SIG-M5 (cell line): ENCODE measurements around the gene ABCB9.
A peak's percentile ranks its signal among the peaks of the same experiment; 100 is the strongest.
"Not testable (repeated sequence)": the region's sequence is repeated elsewhere in the genome, so short reads cannot be mapped to it uniquely, and the experiment has no call there.

ENCODE experiments used
- DNase-seq: peaks from one replicate; lab custom pipeline; 2025; lab: John Stamatoyannopoulos, UW

The ABCB9 gene

DNA sequence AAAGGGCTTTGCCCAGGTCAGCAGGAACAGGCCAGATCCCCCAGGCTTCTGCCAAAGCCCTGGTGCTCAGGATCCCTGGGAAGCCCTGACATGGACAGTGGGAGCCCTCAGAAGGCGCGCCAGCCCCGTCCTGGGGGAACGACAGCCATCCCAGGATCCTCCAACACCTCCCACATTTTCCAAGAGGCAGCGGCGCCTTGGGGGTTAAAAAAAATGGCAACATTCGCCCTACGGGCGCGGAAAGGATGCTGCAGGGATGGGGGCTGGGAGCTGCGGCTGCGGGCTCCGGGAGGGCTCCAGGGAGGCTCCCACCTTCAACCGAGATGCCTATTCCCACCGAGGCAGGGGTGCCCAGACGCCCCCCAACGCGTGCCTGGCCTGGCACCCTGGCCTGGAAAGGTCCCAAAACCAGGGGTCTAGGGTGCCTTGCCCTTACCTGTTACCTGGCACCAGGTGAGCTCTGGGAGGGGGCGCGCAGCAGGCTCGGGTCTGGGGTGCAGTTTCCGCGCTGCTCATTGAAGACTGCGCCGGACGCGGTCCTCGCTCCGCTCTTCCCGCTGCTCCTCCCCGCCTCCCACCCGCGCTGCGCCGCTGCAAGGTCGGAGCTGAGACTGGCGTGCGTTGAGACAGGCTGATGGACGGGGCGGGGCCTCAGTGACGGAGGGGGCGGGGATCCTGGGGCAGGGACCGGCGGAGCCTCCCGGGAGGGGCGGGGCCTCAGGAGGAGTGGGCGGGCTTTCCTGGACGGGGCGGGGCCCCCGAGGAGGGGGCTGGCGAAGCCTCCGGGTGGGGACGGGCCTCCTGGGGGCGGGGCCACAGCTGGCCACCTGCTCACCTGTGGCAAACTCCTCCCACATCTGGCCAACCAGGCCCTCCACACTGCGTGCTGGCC lies at the start of gene ABCB9:
ABCB9 (minus strand) TSS at position 613 of the 892 bp plus-strand sequence. CDS start 6,228 bp downstream, outside the sequence.
- DNase-seq, result peak; percentile 21

DNA sequence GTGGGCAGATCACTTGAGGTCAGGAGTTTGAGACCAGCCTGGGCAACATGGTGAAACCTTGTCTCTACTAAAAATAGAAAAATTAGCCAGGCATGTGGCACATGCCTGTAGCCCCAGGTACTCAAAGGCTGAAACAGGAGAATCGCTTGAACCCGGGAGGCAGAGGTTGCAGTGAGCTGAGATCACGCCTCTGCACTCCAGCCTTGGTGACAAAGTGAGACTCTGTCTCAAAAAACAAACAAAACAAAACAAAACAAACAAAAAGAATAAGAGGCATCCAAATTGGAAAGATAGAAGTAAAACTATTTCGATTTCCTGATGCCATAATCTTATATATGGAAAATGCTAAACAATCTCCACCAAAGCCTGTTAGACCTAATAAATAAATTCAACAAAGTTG lies 48.2 kb upstream of the ABCB9 start:
- not testable (repeated sequence) for DNase-seq

DNA sequence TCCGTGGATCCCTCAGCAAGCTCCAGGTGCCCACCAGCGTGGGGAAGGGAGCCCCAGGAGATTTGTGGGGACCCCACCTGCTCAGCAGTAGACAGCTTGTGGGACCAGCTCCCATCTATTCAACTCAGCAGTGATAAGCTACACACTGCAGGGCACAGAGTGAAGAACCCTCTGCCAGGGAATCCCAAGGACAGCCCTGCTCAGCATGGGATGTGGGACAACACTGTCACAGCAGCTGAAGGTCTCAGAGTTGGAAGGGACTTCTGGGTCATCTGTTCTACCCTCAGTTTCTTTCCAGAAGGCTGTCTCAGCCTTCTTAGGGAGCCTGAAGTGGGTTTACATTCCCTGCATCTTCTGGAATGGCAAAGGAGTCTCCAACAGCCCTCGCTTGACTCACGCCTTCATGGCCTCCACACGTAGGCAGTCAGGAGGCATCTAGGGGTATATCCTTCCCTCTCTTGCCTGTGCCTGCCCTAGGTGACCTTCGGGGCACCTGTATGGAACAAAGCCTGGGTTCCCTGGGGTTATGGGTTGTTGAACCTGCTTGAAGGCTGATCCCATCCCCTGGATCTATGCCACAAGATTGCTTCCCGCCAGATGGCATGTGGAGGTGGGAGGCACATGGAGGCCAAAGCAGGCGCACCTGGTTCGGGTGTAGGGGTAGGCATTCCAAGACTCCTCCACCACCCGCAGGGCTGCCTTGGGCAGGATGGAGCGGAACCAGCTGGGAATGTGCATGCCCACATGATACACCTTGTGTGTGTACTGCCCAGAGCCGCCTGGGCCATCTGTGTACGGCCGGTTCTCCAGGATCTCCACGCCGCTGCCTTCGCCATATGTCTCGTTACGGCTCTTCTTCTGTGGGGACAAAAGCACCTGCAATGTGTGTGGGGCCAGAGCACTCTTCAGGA lies 47.2 kb upstream of the ABCB9 start:
- DNase-seq, result no peak

DNA sequence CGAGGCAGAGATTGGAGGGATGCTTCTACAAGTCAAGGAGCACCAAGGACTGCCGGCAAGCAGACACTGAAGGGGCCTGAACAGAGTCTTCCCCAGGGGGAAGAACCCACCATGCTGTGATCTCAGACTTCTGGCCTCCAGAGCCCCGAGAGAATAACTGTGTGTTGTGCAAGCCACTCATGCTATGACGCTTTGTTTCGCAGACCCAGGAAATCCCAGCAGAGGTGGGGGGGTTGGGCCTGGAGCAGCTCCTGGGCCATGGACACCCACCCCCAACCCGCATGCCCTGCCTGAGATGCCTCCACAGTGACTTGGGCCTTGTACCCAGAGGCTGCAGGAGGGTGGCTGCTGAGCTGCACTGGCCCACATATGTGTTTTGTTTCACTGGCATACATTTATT lies 45.4 kb upstream of the ABCB9 start:
- no peak for DNase-seq

DNA sequence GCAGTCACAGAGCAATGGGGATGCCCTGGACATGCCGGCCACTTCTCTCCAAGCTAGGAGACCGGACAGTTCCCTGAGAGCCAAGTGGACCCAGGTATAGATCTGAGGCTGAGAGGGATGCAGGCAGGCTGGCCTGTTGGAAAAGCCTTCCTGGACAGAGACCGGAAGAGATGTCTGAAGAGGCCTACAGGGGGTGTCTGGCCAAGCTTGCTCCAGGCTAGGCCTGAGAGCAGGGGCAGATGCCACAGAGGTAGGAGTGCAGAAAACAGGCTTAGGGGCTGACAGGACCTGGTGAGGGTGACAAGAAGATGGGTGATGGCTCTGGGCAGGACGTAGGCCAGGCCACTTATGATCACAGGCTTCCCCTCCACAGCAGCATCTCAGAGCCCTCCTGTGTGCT lies 44.4 kb upstream of the ABCB9 start:
- DNase-seq, result no peak

DNA sequence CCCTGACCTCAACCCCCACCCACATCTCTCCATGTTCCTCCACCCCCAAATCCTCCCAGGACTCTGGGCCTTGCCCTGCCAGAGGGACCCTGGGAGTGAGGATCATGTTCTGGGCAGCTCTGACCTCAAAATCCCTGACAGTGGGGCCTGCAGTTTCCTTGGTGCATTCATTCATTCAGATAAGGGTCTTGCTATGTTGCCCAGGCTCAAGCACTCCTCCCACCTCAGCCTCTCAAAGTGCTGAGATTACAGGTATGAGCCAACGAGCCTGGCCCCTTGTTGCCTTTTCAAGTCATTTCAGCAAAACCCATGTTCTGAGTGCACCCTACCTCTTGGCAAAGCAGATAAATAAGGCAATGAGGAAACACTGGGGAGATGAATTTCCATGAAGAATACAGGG lies 43.8 kb upstream of the ABCB9 start:
- DNase-seq, result no peak

DNA sequence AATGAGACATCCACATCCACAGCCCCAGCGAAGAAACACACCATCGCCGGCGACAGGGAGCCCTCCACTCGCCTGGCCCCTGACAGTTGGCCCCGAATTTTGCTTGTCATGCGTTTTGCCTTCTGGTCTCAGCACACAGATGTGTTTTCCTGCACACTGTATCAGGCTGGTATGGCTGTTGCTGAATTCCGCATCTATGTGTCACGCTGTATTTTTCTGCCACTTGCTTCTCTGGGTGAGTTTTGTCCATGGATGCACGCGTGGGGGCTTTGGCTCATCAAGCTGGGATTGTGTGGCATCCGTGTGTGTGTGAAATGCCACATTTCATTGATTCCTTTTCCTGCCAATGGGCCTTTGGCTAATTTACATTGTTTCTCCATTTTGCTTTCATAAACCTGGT lies 40.7 kb upstream of the ABCB9 start:
- no peak for DNase-seq

DNA sequence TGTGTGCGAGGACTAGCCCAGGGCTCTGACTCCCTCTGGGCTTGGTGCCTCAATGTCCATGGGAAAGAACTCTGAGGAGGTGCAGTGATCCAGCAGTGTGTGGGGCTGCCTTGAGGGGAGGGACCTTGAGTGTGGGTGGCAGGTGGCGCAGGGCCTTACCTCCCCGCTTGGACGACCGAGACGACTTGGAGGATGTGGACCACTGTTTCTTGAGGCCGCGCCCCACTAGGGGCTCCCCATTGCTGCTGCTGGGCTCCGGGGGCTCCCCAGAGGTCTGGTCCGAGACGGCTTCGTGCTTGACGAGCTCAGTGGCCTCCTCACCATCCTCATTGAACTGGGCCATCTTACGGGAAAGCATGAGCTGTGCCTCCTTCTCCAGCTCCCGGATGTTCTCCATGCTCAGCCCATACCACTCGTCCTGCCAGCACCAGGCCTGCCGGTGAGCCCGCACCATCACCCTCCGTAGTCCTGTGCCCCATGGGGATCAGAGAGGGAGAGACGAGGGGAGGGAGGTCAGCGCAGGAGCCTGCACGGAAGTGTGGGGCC lies 38.9 kb upstream of the ABCB9 start:
- no peak for DNase-seq

DNA sequence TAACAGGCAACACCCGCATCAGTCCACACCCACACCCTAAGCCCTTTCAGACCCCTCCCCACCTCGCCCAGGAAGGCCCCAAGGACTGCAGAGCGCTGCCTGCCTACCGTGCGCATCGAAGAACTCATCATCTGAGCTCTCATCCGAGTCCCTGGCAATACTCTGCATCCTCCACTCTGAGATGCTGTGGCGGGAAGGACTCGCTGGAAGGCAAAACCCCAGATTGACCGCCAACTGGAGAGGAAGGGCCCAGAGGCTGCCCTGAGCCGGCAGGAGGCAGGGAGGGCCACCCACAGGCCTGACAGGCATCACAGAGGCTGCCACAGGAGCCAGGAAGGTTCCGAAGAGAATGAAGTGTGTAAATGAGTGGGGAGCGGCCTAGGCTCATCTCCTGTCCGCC lies 38.0 kb upstream of the ABCB9 start:
- DNase-seq, result no peak

DNA sequence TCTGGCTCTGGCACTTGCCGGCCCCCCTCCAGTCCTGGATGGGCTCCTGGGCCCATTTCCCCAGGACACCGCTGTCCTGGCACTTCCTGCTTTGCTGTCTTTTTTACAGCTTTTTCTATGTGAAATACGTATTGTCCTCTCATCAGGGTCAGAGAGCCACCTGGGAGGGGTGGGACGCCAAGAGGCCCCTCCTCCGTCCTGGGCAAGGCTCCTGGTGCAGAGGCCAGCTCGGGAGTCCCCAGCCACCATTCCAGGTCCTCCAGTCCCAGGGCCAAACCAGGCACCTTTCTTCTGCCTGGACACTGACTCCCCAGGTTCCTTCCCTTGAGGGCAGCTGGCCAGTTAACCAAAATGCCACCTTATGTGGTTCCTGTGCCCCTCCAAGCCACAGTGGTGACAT lies 37.0 kb upstream of the ABCB9 start:
- DNase-seq, result no peak

DNA sequence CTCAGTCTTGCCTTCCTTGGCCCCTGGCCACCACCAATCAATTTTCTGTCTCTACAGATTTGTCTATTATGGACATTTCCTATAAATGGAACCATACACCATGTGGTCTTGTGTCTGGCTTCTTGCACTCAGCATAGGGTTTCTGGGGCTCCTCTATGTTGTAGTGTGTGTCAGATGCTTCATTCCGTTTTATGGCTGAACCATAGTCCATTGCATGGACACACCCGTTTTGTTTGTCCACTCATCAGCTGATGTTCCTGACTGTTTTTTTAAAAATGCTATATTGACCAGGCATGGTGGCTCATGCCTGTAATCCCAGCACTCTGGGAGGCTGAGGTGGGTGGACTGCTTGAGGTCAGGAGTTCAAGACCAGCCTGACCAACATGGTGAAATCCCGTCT lies 35.2 kb upstream of the ABCB9 start:
- DNase-seq, result no peak

DNA sequence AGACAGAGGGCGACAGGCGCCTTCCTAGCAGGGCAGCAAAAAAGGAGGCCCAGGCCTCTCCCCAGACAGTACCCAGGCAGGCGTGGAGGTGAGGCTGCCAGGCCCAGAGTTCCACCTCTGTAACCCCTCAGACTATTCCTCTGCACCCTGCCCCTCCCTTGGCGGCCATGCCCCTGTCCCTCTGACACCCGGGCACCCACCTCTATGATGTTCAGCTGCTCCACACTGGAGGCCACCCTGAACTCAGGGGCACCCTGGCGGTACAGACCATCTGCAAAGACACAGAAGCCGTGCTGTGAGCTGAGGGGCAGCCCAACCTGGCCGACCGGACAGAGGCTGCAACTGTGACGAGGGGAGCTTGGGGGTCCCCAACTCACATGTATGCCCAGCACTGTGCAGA lies 34.3 kb upstream of the ABCB9 start:
- no peak for DNase-seq

DNA sequence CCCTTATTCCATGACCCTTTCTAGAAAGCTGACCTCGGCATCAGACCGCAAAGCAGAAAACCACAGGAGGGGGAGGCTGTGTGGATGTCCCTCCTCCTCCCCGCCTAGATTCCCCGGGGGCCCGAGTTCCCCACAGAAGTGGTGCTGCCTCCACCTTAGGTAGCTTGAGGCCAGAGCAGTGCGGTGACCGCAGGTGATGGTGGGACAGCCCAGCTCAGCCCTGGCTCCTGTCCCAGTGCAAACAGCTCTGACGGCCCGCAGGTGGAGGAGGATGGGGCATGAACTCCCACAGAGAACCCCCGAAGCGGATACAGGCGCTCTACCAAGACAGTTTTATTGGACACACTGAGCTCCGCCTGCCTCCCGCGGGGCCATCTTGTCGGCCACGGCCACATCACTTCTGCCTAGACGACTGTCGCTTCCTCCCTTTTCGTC lies 33.7 kb upstream of the ABCB9 start:
- DNase-seq, result no peak

DNA sequence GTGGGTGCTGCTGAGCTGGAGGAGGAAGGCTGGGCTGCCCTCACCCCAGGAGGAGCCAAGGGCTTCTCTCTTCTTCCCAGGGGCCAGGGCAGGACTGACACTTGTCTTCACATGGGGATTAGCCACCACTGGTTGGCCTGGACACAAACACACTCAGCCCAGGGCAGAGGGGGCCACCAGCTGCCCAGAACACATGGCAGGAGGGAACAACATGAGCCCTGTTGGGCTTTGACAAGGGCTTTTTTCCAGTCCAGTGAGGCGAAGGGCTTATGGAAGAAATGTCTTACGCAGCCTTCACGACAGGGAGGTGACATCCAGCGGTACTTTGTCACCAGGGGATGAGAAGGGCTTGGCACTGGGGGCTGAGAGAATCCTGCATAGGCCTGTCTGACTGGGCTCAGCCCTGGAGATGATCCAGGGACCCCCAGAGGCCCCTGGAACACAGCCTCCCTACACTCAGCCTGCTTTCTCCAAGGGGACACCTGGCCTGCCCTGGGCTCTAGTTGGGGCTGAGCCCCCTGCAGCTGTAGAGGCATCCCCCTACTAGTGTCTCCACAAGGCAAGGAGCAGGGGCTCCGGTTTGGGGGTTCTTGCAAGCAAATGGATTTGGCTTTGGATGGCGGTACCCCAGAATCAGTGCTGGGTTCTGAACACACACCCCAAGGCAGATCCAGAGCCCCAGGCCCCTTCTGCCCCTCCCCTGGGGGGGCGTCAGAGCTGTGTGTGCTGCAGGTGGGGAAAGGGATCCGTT lies 33.1 kb upstream of the ABCB9 start:
- no peak for DNase-seq

DNA sequence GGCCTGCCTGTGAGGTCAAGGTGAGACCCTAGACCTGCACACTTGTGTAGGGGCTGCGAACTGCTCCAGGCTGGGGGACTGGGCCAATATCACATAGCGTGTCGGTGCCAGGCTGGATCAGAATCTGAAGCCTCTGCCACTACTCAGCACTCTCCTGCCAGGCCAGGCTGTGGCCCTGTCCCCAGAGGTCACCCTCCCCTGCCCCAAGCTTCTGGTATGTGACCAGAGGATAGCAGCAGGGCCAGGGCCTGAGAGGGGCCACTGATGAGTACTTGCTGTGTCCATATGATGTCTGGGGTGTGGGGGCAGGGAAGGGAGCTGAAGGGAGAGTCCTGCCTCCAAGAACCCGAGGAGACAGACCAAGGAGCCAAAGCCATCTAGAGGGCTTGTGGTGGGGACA lies 32.1 kb upstream of the ABCB9 start:
- DNase-seq, result no peak

DNA sequence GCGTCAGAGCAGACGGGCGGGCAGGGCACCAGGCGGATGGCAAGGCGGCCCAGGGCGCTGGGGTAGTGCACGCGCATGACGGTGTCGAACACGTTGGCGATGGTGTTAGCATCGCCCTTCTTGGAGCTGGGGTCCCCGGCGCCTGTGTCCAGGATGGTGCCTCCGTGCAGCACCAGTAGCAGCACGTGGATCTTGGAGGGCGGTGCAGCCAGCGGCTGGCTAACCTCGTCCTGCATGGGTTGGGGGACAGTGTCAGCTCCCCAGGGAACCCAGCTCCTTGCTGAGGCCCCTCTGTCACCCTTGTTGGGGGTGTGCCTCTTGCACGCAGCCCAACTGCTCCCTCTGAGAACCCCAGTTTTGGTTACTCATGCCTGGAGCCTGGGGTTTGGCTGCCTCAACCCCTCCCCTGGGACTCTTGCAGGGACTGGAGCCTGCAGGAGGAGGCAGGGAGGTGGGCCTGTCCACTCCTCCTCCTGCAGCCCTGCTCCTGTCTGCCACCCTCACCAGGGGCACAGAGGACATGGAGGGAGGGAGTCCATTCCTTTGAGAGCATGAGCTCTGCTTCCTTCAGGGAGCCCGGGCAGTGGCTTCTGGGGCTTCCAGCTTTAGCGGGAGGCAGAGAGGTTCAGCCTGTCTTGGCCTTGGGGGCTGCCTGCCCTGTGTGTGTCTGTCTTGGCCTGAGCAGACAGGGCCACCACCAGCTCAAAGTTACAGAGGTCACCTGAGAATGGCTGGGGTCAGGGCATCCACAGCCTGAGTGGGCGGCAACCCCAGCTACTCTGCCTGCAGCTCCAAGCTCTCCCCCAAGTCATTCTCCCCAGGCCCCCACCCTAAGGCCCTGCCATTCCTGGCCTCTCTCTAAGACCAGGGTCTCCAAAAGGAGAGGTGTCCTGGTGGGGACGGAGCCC lies 31.3 kb upstream of the ABCB9 start:
- DNase-seq, result no peak

DNA sequence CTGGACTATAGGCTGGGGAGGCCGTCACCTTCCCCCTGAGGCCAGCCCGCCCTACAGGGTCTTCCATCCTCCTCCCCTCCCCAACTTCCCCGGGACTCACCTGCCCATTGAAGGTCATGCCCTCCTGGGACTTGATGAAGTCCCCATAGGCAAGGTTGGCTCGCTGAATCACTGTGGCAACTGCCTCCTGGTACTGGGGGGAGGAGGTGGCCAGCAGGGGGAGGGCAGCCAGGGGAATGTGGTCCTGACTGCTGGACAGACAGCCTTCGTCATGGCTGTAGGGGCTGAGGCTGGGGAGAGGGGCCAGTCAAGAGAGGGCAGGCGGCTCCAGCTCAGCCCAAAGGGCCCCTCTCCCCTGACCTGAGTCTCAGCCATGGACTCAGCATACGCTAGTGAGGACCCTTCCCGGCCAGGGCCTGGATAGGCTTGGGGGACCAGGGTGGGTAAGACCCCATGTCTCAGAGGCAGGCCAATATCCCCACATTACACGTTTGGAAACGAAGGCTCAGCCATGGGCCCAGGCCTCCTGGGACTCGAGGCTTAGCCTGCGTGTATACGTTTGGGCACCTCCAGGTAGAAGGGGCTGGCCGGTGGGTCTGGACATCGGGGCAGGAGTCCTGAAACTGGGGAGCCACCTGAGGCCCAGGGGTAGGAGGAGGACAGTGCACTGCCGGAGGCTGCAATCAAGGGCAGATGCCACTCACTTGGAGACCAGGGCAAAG lies 30.5 kb upstream of the ABCB9 start:
- no peak for DNase-seq

DNA sequence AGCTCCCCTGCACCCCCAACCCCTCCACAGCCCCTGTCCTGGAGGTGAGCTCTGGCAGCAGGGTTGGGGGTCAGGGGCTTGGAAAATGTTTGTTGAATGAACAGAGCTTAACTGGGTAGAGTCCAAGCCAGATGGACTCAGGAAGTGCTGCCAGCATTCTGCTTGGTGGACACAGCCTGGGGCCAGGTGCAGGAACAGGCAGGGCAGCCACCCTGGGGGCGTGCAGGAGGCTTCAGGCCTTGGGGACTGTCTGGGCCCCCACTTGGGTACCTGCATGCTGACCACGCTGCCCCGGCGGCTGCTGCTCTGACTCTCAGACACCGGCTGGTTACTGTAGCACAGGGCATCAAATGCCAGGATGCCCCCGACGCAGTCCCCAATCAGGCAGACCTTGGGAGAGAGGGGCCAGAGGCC lies 29.9 kb upstream of the ABCB9 start:
- DNase-seq, result no peak

DNA sequence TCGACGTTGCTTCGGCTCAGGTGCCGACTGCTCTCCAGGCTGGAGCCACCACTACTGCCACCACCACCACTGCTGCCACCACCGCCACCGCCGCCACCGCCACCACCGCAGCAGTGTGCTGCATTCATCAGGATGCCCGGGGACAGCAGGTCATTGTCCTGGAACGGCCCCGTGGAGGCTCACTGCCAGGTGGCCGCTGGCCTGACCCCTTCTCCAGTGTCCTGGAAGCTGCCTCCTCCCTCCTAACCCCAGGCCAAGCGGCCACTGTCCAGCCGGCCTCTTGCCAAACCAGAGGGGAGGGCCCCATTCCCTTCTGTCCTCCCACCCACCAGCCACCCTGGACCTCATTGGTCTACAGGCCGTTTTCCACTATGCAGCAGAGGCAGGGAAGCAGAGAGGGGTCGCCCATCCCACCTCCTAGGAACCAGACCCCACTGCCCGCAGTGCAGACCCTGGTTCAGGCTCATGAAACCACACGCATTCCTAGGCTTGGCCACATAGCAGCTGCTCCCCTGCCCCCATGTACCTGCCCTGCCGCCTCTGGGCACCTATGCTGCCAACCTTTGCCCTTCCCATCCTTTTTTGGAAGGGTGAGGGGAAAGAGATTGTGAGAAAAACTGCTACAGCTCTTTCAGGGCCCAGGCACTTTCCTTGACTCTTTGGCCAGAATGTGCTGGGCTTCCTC lies 29.4 kb upstream of the ABCB9 start:
- DNase-seq, result no peak
